HepG2 (cell line): Measurements from ENCODE around the gene VAV2. TPM values are rescaled to one million over a fixed set of nuclear protein-coding genes. Genes with fewer than 3 reads are reported as not detected.

Experiments
- ATAC-seq: fragments of 200-7000 bp; cut with Tn5 transposase; 3 replicates; pipeline ENCODE4 v1.9.1; 2020; ENCODE audit warnings: mild to moderate bottlenecking, moderate library complexity
- BruUV-seq: library from RNA; stranded (reverse); fragments of 400-500 nt; replicated peaks from 2 replicates; lab custom pipeline; 2021; lab: Mats Ljungman, UMichigan
- CTCF ChIA-PET: fragments of 300-600 bp; formaldehyde crosslinking; extraction: SDS; loops from one replicate; lab custom pipeline; 2021; ENCODE audit warnings: low total read pairs, inconsistent platforms, low intra/inter-chr PET ratio; lab: Yijun Ruan, JAX
- POLR2A ChIA-PET: fragments of 350-600 bp; sonication (Branson Sonifier 250); formaldehyde crosslinking; loops from one replicate; lab custom pipeline; 2020; ENCODE audit warnings: antibody characterized with exemption, inconsistent platforms; lab: Yijun Ruan, JAX
- DNase-seq: peaks from one replicate; pipeline ENCODE4 v3.0.0-alpha.2; 2015; ENCODE audit warnings: low spot score
- FAIRE-seq: peaks from 3 replicates; lab custom pipeline; 2011; peaks lifted over from hg19 to GRCh38; lab: Jason Lieb, UNC
- H2AFZ ChIP-seq: one replicate; pipeline ENCODE4 v1.6.1; 2011; ENCODE audit warnings: low read length, inconsistent platforms
- H3K27ac ChIP-seq: fragments of 300-600 bp; 3 replicates; pipeline ENCODE4 v1.8.0; 2011; ENCODE audit warnings: mixed run types, mild to moderate bottlenecking, mixed read lengths, low read length, inconsistent platforms; ENCODE audit not compliant: insufficient read depth; ENCODE audit errors: extremely low read length
- H3K27me3 ChIP-seq, 2 experiments: fragments of 200-600 bp in 1 of 2; 2 replicates in 1 of 2; 3 replicates in 1 of 2; pipeline versions ENCODE4 v1.6.0 to v1.8.0; 2011; ENCODE audit warnings: low read length in 2 of 2, mild to moderate bottlenecking in 2 of 2, moderate library complexity in 2 of 2, inconsistent platforms in 1 of 2; ENCODE audit not compliant: insufficient read depth in 2 of 2, control insufficient read depth in 1 of 2
- H3K36me3 ChIP-seq, 2 experiments: fragments of 200-600 bp in 1 of 2; replicated peaks in 1 of 2; 2 replicates in 1 of 2; 3 replicates in 1 of 2; pipeline versions ENCODE4 v1.5.1 to v1.8.0; 2011; ENCODE audit warnings: low read length in 2 of 2, inconsistent platforms in 1 of 2; ENCODE audit not compliant: insufficient read depth in 2 of 2, control insufficient read depth in 1 of 2
- H3K4me1 ChIP-seq: 2 replicates; pipeline ENCODE4 v1.5.1; 2012; ENCODE audit warnings: low read length, inconsistent platforms; ENCODE audit not compliant: insufficient read depth
- H3K4me2 ChIP-seq: 2 replicates; pipeline ENCODE4 v1.6.0; 2011; ENCODE audit warnings: low read depth, low read length, inconsistent platforms
- H3K4me3 ChIP-seq, 3 experiments: fragments of 200-600 bp in 1 of 3; sonication (generic), shearing (Covaris generic) in 1 of 3; replicated peaks in 1 of 3; 2 replicates each; pipeline ENCODE4 v1.5.1; 2011 to 2016; ENCODE audit warnings: low read length in 3 of 3, inconsistent platforms in 2 of 3, low read depth in 2 of 3, mild to moderate bottlenecking in 2 of 3, control low read depth in 1 of 3, mixed read lengths in 1 of 3; ENCODE audit not compliant: insufficient read depth in 1 of 3
- H3K79me2 ChIP-seq: one replicate; pipeline ENCODE4 v1.6.1; 2011; ENCODE audit warnings: low read length, inconsistent platforms; ENCODE audit not compliant: insufficient read depth
- H3K9ac ChIP-seq: 2 replicates; pipeline ENCODE4 v1.6.0; 2011; ENCODE audit warnings: mild to moderate bottlenecking, low read depth, low read length, inconsistent platforms; ENCODE audit not compliant: insufficient read depth
- H3K9me3 ChIP-seq: 2 replicates; pipeline ENCODE4 v1.5.1; 2012; ENCODE audit warnings: mild to moderate bottlenecking, low read length
- H4K20me1 ChIP-seq: 2 replicates; pipeline ENCODE4 v1.6.0; 2011; ENCODE audit warnings: inconsistent platforms, mild to moderate bottlenecking, low read length, moderate library complexity; ENCODE audit not compliant: insufficient read depth
- EP300 ChIP-seq, 3 experiments: sonication (generic) in 1 of 3; formaldehyde crosslinking in 1 of 3; IDR thresholded peaks; 2 replicates each; pipeline versions ENCODE4 v1.5.1 to v1.6.1; 2011 to 2020; ENCODE audit warnings: low read depth in 2 of 3, low read length in 2 of 3, borderline replicate concordance in 1 of 3, improper control_type of control experiment in 1 of 3, mild to moderate bottlenecking in 1 of 3, missing genetic modification reagents in 1 of 3, moderate library complexity in 1 of 3
- FOXP1 ChIP-seq, 2 experiments: fragments of 450-650 bp in 1 of 2; IDR thresholded peaks; 2 replicates each; pipeline ENCODE4 v1.6.1; 2017 to 2018; ENCODE audit warnings: antibody characterized with exemption in 1 of 2
- SAFB2 ChIP-seq: sonication (generic); formaldehyde crosslinking; IDR thresholded peaks from 2 replicates; pipeline ENCODE4 v1.5.1; 2020; ENCODE audit warnings: missing genetic modification reagents, low read depth, mild to moderate bottlenecking, borderline replicate concordance
- SMARCE1 ChIP-seq: fragments of 450-650 bp; IDR thresholded peaks from 2 replicates; pipeline ENCODE4 v1.6.1; 2017; ENCODE audit warnings: borderline replicate concordance
- SMYD3 ChIP-seq: sonication (generic); formaldehyde crosslinking; IDR thresholded peaks from 2 replicates; pipeline ENCODE4 v1.8.1; 2023; ENCODE audit warnings: mild to moderate bottlenecking, missing genetic modification reagents
- SUZ12 ChIP-seq: fragments of 150-350 bp; IDR thresholded peaks from 2 replicates; pipeline ENCODE4 v1.6.1; 2014; ENCODE audit warnings: low read depth, low read length
- ZBTB21 ChIP-seq: sonication (generic); formaldehyde crosslinking; IDR thresholded peaks from 2 replicates; pipeline ENCODE4 v1.4.0; 2020; ENCODE audit warnings: missing genetic modification reagents
- ZKSCAN5 ChIP-seq: sonication (generic); formaldehyde crosslinking; IDR thresholded peaks from 2 replicates; pipeline ENCODE4 v1.5.1; 2020; ENCODE audit warnings: mild to moderate bottlenecking, missing genetic modification reagents
- ZNF431 ChIP-seq: sonication (generic); formaldehyde crosslinking; IDR thresholded peaks from 2 replicates; pipeline ENCODE4 v1.9.0; 2022; ENCODE audit warnings: missing genetic modification reagents, low read depth, mild to moderate bottlenecking, borderline replicate concordance
- WGBS: methylation state at CpG from one replicate; pipeline ENCODE4 v1.1.6; 2017; ENCODE audit warnings: low lambda C conversion rate; 5-methylcytosine and 5-hydroxymethylcytosine counted together
- in situ Hi-C: cut with HindIII; loops from 2 replicates; pipeline ENCODE4 v1.10.0; 2017; ENCODE audit warnings: low pct_unique_long_range_greater_than_20kb; ENCODE audit not compliant: extremely low pct_ligation_motif_present
- intact Hi-C: fragments of 100-400 bp; cut with micrococcal nuclease; formaldehyde crosslinking; loops from one replicate; pipeline ENCODE4 v1.10.0; 2022; ENCODE audit not compliant: unreplicated experiment
- polyA plus RNA-seq, 8 experiments: library from polyadenylated mRNA; depleted of rRNA in 3 of 8; stranded (reverse) in 7 of 8; unstranded in 1 of 8; fragments of >200 nt; fragmentation: Illumina TruSeq in 4 of 8; extraction: Trizol in 4 of 8; gene quantifications; 2 replicates each; pipeline versions ENCODE4 v1.2.1 to v1.2.3, GENCODE V29; 2011 to 2016; ENCODE audit warnings: low read depth in 4 of 8, missing spikeins in 1 of 8, mixed read lengths in 1 of 8; ENCODE audit not compliant: insufficient read depth in 1 of 8
- total RNA-seq, 5 experiments: library from RNA; depleted of rRNA; stranded (reverse); fragments of >200 nt; fragmentation: Illumina TruSeq; extraction: Trizol; gene quantifications; 2 replicates each; pipeline ENCODE4 v1.2.3, GENCODE V29; 2016; ENCODE audit warnings: low read depth in 1 of 5
- TF ChIP-seq, protein P1 (sequence below): sonication (generic); formaldehyde crosslinking; IDR thresholded peaks from 2 replicates; pipeline ENCODE4 v1.4.0; 2020; ENCODE audit warnings: mild to moderate bottlenecking, missing genetic modification reagents
- TF ChIP-seq, protein P2 (sequence below): sonication (generic); formaldehyde crosslinking; IDR thresholded peaks from 2 replicates; pipeline ENCODE4 v1.8.1; 2023; ENCODE audit warnings: mild to moderate bottlenecking, missing genetic modification reagents, borderline replicate concordance
- TF ChIP-seq, protein P3 (sequence below): sonication (generic); formaldehyde crosslinking; IDR thresholded peaks from 2 replicates; pipeline ENCODE4 v1.4.0; 2020; ENCODE audit warnings: low read depth, mild to moderate bottlenecking, missing genetic modification reagents
- TF ChIP-seq, protein P4 (sequence below): sonication (generic); formaldehyde crosslinking; IDR thresholded peaks from 2 replicates; pipeline ENCODE4 v1.5.0; 2020; ENCODE audit warnings: mild to moderate bottlenecking, missing genetic modification reagents
- TF ChIP-seq, protein P5 (sequence below): sonication (generic); formaldehyde crosslinking; IDR thresholded peaks from 2 replicates; pipeline ENCODE4 v1.9.0; 2021; ENCODE audit warnings: missing genetic modification reagents, mild to moderate bottlenecking, borderline replicate concordance

The VAV2 gene
- total and polyA plus RNA-seq, 2 of the 13 experiments (the other 11 are each of a cell fraction or from before 2014, with no cell fraction given), result 22.5 to 22.9 TPM

DNA sequence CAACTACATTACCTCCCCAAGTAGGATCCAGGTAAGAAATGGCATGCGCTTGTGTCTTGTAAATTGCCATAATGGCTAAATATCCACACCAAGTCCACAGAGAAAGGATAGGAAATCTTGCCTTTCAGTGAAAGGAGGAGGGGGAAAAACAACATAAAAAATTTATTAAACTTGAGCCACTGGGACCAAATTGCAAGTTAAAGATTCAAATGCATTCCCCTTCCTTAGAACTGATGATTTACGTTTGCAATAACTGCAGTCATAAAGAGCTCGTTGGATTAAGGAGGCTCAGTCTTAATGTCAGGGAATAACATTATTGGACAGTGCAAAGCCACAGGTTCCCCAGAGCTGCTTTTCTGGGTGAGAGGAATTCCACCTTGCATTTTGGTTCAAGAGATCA, 161.4 kb downstream of the VAV2 start (continued):
- TF ChIP-seq, protein P1, sequence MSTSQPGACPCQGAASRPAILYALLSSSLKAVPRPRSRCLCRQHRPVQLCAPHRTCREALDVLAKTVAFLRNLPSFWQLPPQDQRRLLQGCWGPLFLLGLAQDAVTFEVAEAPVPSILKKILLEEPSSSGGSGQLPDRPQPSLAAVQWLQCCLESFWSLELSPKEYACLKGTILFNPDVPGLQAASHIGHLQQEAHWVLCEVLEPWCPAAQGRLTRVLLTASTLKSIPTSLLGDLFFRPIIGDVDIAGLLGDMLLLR (CRISPR knock-in tag), result no peak
- TF ChIP-seq SMYD3 (CRISPR knock-in tag), result no peak
- no peak for TF ChIP-seq SUZ12
- TF ChIP-seq, protein P2, sequence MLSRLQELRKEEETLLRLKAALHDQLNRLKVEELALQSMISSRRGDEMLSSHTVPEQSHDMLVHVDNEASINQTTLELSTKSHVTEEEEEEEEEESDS, result no peak
- TF ChIP-seq, protein P3, sequence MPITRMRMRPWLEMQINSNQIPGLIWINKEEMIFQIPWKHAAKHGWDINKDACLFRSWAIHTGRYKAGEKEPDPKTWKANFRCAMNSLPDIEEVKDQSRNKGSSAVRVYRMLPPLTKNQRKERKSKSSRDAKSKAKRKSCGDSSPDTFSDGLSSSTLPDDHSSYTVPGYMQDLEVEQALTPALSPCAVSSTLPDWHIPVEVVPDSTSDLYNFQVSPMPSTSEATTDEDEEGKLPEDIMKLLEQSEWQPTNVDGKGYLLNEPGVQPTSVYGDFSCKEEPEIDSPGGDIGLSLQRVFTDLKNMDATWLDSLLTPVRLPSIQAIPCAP, result no peak
- no peak for TF ChIP-seq ZKSCAN5 (CRISPR knock-in tag)
- TF ChIP-seq SAFB2 (CRISPR knock-in tag), result no peak

DNA sequence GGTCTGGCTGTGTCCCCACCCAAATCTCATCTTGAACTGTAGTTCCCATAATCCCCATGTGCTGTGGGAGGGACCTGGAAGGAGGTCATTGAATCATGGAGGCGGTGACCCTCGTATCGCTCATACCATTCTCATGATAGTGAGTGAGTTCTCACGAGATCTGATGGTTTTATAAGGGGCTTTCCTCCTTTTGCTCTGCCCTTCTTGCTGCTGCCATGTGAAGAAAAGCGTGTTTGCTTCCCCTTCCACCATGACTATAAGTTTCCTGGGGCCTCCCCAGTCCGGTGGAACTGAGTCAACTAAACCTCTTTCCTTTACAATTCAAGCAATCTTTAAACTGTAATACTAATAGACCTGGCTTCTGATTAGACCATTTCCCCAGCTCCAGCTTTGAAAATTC, 161.8 kb downstream of the VAV2 start:
- BruUV-seq, result no TSS peak
- in situ Hi-C loops (no loop called here), intact Hi-C loops (no loop called here)
- 95% methylated on average over 6 of the region's 6 CpGs for WGBS
- Histone ChIP-seq H3K4me3 (no peak overlapping the region), H3K27me3 (no peaks in the 10 kb centered on the region), H3K79me2 (no peaks in the 10 kb centered on the region), H3K9me3 (no peaks in the 10 kb centered on the region), H4K20me1 (peaks cover 8% of the 10 kb centered on the region; the same call in 1 of the 2 replicates), H2AFZ (no peak overlapping the region), H3K36me3 (peaks cover 17 to 38% of the 10 kb centered on the region in 2 experiments; a peak in 4 of 5 replicates), H3K4me1 (no peaks in the 10 kb centered on the region), H3K4me2 (no peak overlapping the region), H3K9ac (no peak overlapping the region), H3K27ac (no peak overlapping the region)
- no peak for ATAC-seq
- DNase-seq, result no peak
- ChIA-PET CTCF (no interaction called here), POLR2A (no interaction called here)
- no peak for FAIRE-seq
- TF ChIP-seq FOXP1 (IDR thresholded peaks at IDR 0.05) (no peak), FOXP1 (CRISPR knock-in tag; IDR thresholded peaks at IDR 0.05) (no peak), ZBTB21 (CRISPR knock-in tag) (no peak), ZNF431 (CRISPR knock-in tag) (no peak), EP300 (IDR thresholded peaks at IDR 0.05; ENCODE audit: low read depth in 2 of 2, low read length in 2 of 2) (no peak), EP300 (CRISPR knock-in tag; IDR thresholded peaks at IDR 0.05; ENCODE audit: borderline replicate concordance) (no peak), SMARCE1 (no peak)
- TF ChIP-seq, protein P4, sequence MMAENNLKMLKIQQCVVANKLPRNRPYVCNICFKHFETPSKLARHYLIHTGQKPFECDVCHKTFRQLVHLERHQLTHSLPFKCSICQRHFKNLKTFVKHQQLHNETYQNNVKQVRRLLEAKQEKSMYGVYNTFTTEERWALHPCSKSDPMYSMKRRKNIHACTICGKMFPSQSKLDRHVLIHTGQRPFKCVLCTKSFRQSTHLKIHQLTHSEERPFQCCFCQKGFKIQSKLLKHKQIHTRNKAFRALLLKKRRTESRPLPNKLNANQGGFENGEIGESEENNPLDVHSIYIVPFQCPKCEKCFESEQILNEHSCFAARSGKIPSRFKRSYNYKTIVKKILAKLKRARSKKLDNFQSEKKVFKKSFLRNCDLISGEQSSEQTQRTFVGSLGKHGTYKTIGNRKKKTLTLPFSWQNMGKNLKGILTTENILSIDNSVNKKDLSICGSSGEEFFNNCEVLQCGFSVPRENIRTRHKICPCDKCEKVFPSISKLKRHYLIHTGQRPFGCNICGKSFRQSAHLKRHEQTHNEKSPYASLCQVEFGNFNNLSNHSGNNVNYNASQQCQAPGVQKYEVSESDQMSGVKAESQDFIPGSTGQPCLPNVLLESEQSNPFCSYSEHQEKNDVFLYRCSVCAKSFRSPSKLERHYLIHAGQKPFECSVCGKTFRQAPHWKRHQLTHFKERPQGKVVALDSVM, result no peak
- TF ChIP-seq, protein P5, sequence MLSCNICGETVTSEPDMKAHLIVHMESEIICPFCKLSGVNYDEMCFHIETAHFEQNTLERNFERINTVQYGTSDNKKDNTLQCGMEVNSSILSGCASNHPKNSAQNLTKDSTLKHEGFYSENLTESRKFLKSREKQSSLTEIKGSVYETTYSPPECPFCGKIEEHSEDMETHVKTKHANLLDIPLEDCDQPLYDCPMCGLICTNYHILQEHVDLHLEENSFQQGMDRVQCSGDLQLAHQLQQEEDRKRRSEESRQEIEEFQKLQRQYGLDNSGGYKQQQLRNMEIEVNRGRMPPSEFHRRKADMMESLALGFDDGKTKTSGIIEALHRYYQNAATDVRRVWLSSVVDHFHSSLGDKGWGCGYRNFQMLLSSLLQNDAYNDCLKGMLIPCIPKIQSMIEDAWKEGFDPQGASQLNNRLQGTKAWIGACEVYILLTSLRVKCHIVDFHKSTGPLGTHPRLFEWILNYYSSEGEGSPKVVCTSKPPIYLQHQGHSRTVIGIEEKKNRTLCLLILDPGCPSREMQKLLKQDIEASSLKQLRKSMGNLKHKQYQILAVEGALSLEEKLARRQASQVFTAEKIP (CRISPR knock-in tag), result no peak
